Uterus (tissue), 2 donors: ENCODE measurements around the gene KRTAP2-4.

Experiments used
- POLR2A ChIP-seq, 2 donors: fragments of 450-650 bp; IDR thresholded peaks; one replicate each; pipeline ENCODE4 v1.6.1; 2016; ENCODE audit warnings: antibody characterized with exemption in 2 of 2, mild to moderate bottlenecking in 1 of 2, moderate library complexity in 1 of 2
- TF ChIP-seq, protein P1 (sequence below), 4 experiments: fragments of 200-600 bp in 2 of 4; fragments of 450-650 bp in 2 of 4; sonication (generic) in 2 of 4; IDR thresholded peaks; one replicate each; pipeline ENCODE4 v1.5.1; 2016 to 2019; ENCODE audit warnings: antibody characterized with exemption in 4 of 4, mild to moderate bottlenecking in 2 of 4, moderate library complexity in 1 of 4

DNA sequence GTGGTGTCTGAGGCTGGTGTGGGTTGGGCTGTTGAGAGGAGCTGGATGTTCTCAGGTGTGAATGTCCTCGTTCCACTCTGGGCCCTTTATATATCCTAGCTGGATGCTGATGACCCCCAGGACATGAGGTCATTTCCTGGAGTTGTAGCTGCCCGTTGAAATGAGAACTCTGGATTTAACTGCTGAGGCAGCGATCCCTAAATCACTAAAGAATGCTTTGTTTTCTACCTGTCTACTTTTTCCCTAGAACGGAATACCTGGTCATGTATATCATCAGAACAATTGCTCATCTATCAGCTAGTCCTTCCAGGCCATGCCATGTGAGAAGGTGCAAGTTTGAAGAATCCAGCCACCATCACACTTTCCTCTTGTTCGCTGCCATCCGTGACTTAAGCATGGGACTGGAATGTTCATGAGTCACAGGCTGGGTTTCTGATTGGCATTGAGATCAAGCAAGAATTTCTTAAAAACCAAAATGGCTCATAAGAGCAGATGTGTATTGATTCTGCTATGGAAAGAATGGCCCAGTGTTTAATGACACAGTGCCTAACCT lies 5.6 kb downstream of the KRTAP2-4 start, which contains the start of gene KRTAP2-3:
- TF ChIP-seq, protein P1, sequence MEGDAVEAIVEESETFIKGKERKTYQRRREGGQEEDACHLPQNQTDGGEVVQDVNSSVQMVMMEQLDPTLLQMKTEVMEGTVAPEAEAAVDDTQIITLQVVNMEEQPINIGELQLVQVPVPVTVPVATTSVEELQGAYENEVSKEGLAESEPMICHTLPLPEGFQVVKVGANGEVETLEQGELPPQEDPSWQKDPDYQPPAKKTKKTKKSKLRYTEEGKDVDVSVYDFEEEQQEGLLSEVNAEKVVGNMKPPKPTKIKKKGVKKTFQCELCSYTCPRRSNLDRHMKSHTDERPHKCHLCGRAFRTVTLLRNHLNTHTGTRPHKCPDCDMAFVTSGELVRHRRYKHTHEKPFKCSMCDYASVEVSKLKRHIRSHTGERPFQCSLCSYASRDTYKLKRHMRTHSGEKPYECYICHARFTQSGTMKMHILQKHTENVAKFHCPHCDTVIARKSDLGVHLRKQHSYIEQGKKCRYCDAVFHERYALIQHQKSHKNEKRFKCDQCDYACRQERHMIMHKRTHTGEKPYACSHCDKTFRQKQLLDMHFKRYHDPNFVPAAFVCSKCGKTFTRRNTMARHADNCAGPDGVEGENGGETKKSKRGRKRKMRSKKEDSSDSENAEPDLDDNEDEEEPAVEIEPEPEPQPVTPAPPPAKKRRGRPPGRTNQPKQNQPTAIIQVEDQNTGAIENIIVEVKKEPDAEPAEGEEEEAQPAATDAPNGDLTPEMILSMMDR (IDR thresholded peaks at IDR 0.05), result no peak
- TF ChIP-seq POLR2A (IDR thresholded peaks at IDR 0.05), result no peak
